Activated T-helper 2 cell treated with anti-CD3 and anti-CD28 coated beads, Interferon-gamma antibody, Interleukin-2, Interleukin-4, amounts not matched to agents 10 μg/mL and 5 μg/mL and 100 μg/mL, durations not matched to agents 14 hours and 24 hours and 36 hours (primary cell): ENCODE data around the gene TRABD2A. TPM values are rescaled to one million over a fixed set of nuclear protein-coding genes. Genes with fewer than 3 reads are reported as not detected.
A peak's percentile ranks its signal among the peaks of the same experiment; 100 is the strongest.
"Not testable (repeated sequence)": the region's sequence is repeated elsewhere in the genome, so short reads cannot be mapped to it uniquely, and the experiment has no call there.

Source experiments
- DNase-seq: peaks from one replicate; pipeline ENCODE4 v3.0.0; 2021; ENCODE audit warnings: low spot score
- H3K27ac Mint-ChIP-seq: one replicate; pipeline ENCODE4 v1.8.0; 2021; ENCODE audit warnings: mixed read lengths
- H3K27me3 Mint-ChIP-seq: one replicate; pipeline ENCODE4 v1.8.0; 2021; ENCODE audit warnings: low read depth, mixed read lengths
- H3K36me3 Mint-ChIP-seq: one replicate; pipeline ENCODE4 v1.8.0; 2021; ENCODE audit warnings: low read depth, mixed read lengths
- H3K4me1 Mint-ChIP-seq: one replicate; pipeline ENCODE4 v1.8.0; 2021; ENCODE audit warnings: low read depth, mixed read lengths
- H3K4me3 Mint-ChIP-seq: one replicate; pipeline ENCODE4 v1.8.0; 2021; ENCODE audit warnings: low read depth, mild to moderate bottlenecking, moderate library complexity, mixed read lengths
- H3K9me3 Mint-ChIP-seq: one replicate; pipeline ENCODE4 v1.8.0; 2021; ENCODE audit warnings: mixed read lengths
- intact Hi-C: fragments of 100-400 bp; cut with micrococcal nuclease; formaldehyde crosslinking; loops from one replicate; pipeline ENCODE4 v1.15.1; 2023
- total RNA-seq: library from RNA; stranded (reverse); gene quantifications from 2 replicates; pipeline ENCODE4 v1.2.3, GENCODE V29; 2022

TRABD2A gene
- total RNA-seq, 1 donor from 2014 or later, result 67.9 TPM

DNA sequence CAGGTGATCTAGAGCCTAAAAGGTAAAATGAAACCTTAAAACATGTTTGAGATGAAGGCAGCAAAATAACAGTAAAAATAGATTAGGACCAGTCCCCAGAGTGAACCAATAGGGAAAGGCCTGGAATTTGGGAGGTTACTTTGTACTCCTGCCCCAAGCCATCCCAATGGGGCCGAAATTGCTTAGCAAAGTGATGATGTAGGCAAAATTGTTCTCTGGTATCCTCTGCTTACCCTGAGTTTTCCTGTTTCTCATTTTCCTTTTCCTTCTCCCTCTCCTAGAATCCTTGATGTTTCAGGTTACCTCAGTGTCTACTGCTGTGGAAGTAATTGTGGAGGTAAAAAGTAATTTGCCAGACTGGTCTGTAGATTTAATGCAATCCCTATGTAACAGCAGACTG lies 92.9 kb downstream of the TRABD2A start:
- intact Hi-C loops, result no loop called here
- no peak overlapping the region for H3K4me3 Mint-ChIP-seq
- H3K4me1 Mint-ChIP-seq, result peaks cover 22% of the 10 kb centered on the region
- H3K36me3 Mint-ChIP-seq, result peaks cover 6% of the 10 kb centered on the region
- DNase-seq, result no peak
- H3K9me3 Mint-ChIP-seq, result peaks cover 6% of the 10 kb centered on the region
- H3K27me3 Mint-ChIP-seq, result no peaks in the 10 kb centered on the region
- no peak overlapping the region for H3K27ac Mint-ChIP-seq

DNA sequence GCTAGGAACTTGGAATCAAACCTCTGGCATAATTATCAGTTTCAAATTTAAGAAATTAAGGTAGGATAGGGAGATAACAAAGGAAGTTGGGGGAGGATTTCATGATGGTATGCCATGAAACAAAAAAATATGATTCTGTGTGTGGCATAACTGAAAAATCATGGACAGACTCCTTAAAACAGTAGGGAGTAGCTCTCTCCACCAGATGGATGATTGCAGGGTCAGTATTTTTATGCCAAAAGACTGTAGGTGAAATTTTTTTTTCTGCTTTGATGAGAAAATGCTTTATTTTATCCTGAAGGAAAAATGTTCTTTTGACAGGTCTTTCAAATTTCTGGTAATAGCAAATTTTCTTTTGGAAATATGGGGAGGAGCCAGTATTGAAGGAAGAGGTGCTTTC lies 94.3 kb downstream of the TRABD2A start:
- Mint-ChIP-seq H3K9me3 (no peaks in the 10 kb centered on the region), H3K36me3 (peaks cover 6% of the 10 kb centered on the region), H3K27me3 (no peaks in the 10 kb centered on the region), H3K27ac (no peak overlapping the region), H3K4me3 (no peak overlapping the region), H3K4me1 (peaks cover 34% of the 10 kb centered on the region)
- intact Hi-C loops, result no loop called here
- DNase-seq, result no peak

DNA sequence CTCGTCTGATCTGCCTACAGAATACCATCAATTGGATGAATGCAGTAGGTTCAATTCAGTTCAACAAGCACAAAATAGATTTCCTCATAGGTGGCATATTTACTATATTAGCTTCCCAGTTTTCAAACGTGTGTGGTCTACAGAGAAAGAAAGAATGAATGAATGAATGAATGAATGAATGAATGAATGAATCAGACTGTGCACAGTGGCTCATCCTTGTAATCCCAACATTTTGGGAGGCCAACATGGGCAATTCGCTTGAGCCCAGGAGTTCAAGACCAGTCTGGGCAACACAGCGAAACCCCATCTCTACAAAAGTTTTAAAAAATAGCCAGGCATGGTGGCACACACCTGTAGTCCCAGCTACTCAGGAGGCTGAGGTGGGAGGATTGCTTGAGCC lies 94.9 kb downstream of the TRABD2A start:
- Mint-ChIP-seq H3K27ac (no peak overlapping the region), H3K27me3 (no peaks in the 10 kb centered on the region), H3K36me3 (peaks cover 8% of the 10 kb centered on the region), H3K4me3 (no peak overlapping the region), H3K9me3 (peaks cover 2% of the 10 kb centered on the region), H3K4me1 (peaks cover 41% of the 10 kb centered on the region)
- intact Hi-C loops, result no loop called here
- DNase-seq, result no peak

DNA sequence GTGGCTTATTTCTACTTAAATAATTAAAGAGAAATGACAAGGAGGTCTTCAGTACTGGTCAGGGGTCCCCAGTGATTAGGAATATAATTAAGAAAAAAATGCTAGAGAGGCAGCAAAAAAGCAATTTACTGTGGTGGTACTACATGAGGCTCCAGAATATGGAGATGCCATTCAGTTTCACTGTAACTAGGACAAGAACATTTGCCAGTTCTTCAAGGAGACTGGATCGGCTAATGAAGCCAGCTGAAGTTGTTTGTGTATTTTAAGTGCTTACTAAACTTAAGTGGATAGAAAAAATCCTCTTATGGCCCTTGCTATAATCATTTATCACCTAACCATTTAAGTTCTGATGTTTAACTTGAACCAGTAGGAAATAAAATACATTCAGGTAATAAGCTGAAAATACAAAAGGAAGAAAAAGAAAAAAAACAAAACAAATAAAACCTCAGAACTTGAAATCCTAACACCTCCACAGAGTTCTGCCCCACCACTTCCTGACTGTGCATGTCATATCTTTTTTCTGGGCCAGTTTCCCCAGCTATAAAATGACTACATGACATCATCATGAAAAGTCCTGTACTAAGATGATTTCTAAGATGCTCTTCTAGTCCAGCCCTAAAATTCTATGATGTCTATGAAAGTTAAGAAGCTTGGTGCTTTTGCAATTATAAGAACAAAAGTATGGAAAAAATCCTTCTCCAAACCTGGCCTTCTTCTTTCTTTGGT lies 98.0 kb downstream of the TRABD2A start:
- Mint-ChIP-seq H3K27me3 (no peaks in the 10 kb centered on the region), H3K4me3 (peak overlapping the region; percentile 59), H3K9me3 (peaks cover 12% of the 10 kb centered on the region), H3K36me3 (peaks cover 15% of the 10 kb centered on the region), H3K4me1 (peaks cover 66% of the 10 kb centered on the region), H3K27ac (peak overlapping the region; percentile 87)
- DNase-seq, result peak; percentile 18
- intact Hi-C loops, result loop anchor here (1.0 to 2.0 kb wide), 4 partner anchors 34 to 142 kb away; no protein-coding TSS in a partner anchor

DNA sequence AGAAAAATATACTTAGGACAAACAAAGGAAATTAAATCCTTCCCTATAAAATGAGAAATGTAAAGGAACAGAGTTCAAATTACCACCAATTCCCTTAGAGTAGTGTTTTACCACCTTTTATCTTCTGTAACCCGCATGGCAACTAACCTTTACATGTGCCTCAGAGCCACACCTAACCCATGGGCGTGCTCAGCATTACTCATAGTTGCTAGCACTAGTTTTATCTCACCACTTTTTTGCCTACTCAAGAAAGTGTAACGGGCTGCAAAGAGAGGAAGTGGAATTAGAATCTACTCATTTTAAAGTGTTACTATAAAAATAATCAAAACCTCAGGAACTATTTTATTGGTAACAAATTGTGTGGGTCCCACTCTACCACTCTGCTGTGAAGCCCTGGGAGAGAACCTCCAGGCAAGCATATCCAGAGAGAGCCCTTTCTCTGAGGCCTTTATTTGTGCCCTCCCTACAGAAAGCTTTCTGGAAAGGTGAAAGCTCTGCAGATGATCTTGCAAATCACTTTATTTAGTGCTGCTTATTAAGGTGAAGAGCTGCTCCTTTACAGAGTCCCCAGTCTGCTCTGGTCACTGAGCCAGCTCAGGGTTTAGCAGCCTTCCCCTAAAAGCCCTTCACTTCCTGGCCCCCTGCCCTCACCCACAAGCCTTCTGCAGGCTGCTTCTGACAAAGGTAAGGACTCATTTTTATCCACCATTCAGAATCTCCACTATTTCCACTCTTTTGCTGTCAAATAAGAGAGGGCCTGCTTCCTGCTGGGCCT lies 98.8 kb downstream of the TRABD2A start:
- DNase-seq, result peak; percentile 57
- H3K4me3 Mint-ChIP-seq, result no peak overlapping the region
- peaks cover 14% of the 10 kb centered on the region for H3K36me3 Mint-ChIP-seq
- H3K9me3 Mint-ChIP-seq, result peaks cover 17% of the 10 kb centered on the region
- peaks cover 66% of the 10 kb centered on the region for H3K4me1 Mint-ChIP-seq
- no peaks in the 10 kb centered on the region for H3K27me3 Mint-ChIP-seq
- intact Hi-C loops, result loop anchor here (1.0 to 2.0 kb wide), 4 partner anchors 35 to 143 kb away; no protein-coding TSS in a partner anchor
- H3K27ac Mint-ChIP-seq, result peak overlapping the region; percentile 87

DNA sequence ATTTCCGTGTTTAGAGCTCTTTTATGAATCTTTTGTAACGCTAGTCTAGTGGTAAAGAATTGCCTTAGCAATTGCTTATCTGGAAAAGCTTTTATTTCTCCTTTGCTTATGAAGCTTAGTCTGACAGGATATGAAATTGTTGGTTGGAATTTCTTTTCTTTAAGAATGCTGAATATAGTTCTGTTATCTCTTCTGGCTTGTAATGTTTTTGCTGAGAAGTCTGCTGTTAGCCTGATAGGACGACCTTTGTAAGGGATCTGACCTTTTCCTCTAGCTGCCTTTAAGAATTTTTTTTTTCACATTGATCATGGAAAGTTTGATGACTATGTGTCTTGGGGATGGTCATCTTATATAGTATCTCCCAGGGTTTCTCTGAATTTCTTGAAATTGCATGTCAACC lies 101.1 kb downstream of the TRABD2A start:
- intact Hi-C loops, result no loop called here
- DNase-seq, result no peak
- no peak overlapping the region for H3K4me3 Mint-ChIP-seq
- H3K27me3 Mint-ChIP-seq, result peaks cover 1% of the 10 kb centered on the region
- peak overlapping the region; percentile 71 for H3K27ac Mint-ChIP-seq
- H3K4me1 Mint-ChIP-seq, result peaks cover 59% of the 10 kb centered on the region
- peaks cover 39% of the 10 kb centered on the region for H3K9me3 Mint-ChIP-seq
- peaks cover 19% of the 10 kb centered on the region for H3K36me3 Mint-ChIP-seq

DNA sequence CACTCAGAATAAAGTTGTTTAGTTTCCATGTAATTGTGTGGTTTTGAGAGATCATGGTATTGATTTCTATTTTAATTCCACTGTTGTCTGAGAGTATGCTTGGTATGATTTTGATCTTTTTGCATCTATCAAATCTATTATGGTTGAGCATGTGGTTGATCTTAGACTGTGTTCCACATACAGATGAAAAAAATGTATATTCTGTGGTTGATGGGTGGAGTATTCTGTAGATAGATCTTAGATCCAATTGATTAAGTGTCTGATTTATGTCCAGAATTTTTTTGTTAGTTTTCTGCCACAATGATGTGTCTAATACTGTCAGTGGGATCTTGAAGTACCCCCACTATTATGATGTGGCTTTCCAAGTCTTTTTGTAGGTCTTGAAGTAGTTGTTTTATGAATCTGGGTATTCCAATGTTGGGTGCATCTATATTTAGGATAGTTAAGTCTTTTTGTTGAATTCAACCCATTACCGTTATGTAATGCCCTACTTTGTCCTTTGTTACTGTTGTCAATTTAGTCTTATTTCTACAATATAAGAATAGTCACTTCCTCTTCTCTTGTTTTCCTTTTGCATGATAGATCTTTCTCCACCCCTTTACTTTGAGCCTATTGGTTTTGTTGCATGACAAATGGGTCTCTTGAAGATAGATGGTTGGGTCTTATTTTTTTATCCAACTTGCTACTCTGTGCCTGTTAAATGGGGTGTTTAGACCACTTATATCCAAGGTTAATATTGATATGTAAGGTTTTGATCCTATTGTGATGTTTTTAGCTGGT lies 101.8 kb downstream of the TRABD2A start:
- peaks cover 25% of the 10 kb centered on the region for H3K36me3 Mint-ChIP-seq
- peaks cover 46% of the 10 kb centered on the region for H3K9me3 Mint-ChIP-seq
- H3K4me3 Mint-ChIP-seq, result no peak overlapping the region
- H3K27ac Mint-ChIP-seq, result peak overlapping the region; percentile 71
- no peak for DNase-seq
- H3K4me1 Mint-ChIP-seq, result peaks cover 54% of the 10 kb centered on the region
- H3K27me3 Mint-ChIP-seq, result peaks cover 1% of the 10 kb centered on the region
- intact Hi-C loops, result no loop called here

- H3K27ac Mint-ChIP-seq, result no peak overlapping the region
- H3K9me3 Mint-ChIP-seq, result peaks cover 73% of the 10 kb centered on the region
- DNase-seq, result no peak
- peaks cover 1% of the 10 kb centered on the region for H3K27me3 Mint-ChIP-seq
- no peak overlapping the region for H3K4me3 Mint-ChIP-seq
- peaks cover 26% of the 10 kb centered on the region for H3K4me1 Mint-ChIP-seq
- intact Hi-C loops, result no loop called here
- peaks cover 40% of the 10 kb centered on the region for H3K36me3 Mint-ChIP-seq
Measured at GRCh38 chr2:84776011-84776410, 104.9 kb downstream of the TRABD2A start.

- H3K4me1 Mint-ChIP-seq, H3K27ac Mint-ChIP-seq, H3K27me3 Mint-ChIP-seq, H3K4me3 Mint-ChIP-seq, intact Hi-C loops, DNase-seq: not testable (repeated sequence)
- Mint-ChIP-seq H3K36me3 (peaks cover 32% of the 10 kb centered on the region), H3K9me3 (peaks cover 76% of the 10 kb centered on the region)
Measured at GRCh38 chr2:84773562-84773961, 107.3 kb downstream of the TRABD2A start.

Other genes with a start within 250 kb of the TRABD2A start
- gene TMSB10, start 24.6 kb upstream of the TRABD2A start, total RNA-seq, result 2,676 and 2,847 TPM in 2 replicates
- gene KCMF1, start 90.1 kb upstream of the TRABD2A start, total RNA-seq, result 82.6 and 86.3 TPM in 2 replicates